Measurements from ENCODE around the gene CHST6.
"Not testable (repeated sequence)": the region's sequence is repeated elsewhere in the genome, so short reads cannot be mapped to it uniquely, and the experiment has no call there.

The CHST6 gene

DNA sequence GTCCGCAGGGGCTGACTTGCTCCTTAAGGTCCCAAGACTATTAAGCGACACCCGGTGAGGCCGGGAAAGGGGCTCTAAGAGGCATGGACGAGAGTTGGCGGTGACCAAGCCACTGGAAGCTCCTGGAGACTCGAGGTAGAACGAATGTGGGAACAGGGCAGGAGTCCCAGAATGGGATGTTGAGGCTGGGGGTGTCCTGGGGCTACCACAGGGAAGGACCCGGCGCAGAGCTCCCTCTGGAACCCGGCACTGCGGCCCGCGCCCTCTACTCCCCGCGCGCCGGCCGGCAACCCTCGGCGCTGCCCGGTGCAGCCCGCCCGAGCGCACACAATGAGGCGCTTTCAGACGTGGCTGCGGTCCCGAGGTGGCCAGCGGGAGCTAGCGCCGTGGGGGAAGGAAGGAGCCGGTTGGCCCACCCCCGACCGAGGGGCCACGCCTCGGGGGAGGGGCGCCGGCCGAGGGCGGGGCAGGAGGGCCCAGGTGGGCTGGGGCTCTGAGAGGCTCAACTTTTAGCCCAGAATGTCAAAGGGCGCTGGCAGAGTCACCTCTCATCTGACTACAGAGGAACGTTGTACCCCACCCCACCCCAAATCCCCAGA is at the start of gene CHST6:
TSS of gene CHST6 (minus strand) at position 366 of the 599 bp plus-strand sequence. CDS start 15,613 bp downstream, outside the sequence.
- FAIRE-seq = no peak

DNA sequence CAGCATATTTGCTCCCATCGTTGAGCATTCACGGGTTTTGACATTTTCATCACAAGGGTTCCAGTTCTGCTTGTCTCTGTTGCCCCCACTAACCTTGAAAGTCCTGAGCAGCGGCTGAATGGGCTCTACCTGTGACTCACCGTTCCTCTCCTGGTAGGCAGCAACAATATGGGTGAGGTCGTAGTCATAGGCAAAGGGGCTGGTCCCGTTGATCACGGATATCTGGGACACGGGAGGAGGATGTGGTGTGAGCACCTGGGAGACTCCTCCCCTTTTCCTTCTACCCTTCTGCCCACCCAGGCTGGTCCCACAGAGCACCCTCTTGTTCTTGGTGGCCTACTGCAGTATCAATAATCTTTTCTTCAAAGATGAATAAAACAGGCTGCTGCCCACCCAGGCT is 47.2 kb upstream of the CHST6 start:
- not testable (repeated sequence) for FAIRE-seq

DNA sequence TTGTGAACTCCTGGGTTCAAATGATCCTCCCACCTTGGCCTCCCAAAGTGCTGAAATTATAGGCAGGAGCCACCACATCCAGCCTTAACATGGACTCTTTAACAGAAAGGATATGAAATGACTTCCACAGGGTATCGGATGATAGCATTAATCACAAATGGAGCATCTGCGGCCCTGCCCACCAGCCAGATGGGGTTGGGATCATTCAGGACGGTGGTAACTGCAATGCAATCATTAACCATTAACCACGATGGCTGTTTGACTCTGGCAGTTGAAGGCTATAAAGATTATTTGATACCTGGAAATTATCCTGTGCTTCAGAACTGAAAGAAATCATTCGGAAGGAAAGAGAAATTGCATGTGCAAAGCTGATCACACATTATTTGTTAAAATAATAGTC is 46.0 kb upstream of the CHST6 start:
- FAIRE-seq = no peak

DNA sequence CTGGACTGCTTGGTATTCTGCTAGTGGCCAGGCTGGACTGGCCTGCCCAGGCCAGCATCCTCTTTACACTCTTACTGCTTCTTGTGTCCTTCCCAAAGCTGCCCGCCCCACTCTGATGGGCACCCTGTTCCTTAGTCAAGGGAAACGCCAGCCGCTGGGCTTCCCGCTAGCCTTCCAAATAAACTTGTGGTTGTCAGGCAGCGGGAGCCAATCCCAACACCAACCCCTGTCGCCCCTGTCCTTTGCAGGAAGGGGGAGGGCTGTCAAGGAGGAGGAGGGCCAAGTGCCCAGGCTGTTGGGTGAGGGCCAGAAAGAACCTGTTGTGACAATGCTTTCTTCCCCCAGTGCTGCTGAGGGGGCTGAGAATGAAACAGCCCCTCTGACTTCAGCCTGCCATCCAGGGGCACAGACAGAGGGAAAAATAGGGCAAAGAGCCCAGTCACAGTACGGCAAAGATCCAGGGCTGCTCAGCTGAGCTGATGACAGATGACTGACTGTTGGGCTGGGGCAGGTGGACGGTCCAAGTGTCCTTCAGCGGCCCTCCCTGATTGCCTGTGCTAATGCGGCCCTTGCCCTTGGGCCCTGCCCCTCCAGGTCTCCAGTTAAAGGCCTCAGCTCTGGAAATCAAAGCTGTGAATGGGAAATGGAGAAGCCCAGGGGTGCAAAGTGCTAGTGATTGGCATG is 43.8 kb upstream of the CHST6 start:
- FAIRE-seq = not testable (repeated sequence)

DNA sequence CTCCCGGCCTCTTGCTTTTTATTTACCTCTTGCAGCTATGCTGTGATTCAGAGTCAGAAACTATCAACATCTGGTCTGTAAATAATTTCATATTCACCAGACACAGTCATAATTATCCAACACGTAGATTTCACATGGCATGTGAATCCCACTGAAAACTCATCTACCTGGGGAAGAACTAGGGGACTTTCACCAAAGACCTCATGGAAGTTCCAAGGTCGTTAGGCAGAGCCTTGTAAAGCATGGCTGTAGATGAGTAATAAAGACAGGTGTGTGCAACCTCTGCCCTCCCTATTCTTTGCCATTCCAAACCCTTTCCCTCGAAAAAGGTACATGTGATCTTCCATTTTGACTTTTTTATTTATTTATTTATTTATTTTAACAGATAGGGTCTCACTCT is 42.5 kb upstream of the CHST6 start:
- FAIRE-seq = no peak

DNA sequence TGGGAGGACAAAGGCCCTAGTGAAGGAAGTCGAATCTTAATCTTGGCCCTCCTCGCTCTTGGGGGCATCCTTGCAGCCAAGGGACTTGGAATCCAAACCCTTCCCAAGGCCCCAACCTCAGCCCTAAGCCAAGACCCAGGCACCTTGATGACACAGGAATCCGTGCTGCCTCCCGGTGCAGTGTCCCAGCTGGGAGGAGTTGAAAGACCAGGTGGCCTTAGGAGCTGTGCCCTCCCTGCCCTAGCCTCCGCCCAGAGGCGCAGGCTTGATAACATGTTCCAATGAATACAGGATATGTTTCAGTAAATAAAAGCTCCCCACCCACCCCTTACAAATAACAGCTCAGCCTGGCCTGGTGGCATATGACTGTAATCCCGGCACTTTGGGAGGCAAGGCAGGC is 40.7 kb upstream of the CHST6 start, which contains the start of gene CHST5:
TSS of gene CHST5 (minus strand) at position 208 of the 400 bp plus-strand sequence. CDS start 5,724 bp downstream, outside the sequence.
- no peak for FAIRE-seq

DNA sequence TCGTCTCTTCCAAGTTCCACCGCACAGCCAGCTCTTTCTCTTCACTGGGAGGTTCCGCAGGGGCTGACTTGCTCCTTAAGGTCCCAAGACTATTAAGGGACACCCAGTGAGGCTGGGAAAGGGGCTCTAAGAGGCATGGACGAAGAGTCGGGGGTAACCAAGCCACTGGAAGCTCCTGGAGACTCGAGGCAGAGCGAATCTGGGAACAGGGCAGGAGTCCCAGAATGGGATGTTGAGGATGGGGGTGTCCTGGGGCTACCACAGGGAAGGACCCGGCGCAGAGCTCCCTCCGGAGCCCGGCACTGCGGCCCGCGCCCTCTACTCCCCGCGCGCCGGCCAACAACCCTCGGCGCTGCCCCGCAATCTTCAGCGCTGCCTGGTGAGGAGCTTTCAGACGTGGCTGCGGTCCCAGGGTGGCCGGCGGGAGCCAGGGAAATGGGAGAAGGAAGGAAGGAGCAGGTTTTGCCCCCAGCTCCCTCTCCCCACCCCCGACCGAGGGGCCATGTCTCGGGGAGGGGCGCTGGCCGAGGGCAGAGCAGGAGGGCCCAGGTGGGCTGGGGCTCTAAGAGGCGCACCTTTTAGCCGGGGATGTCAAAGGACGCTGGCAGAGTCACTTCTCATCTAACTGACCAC is 40.1 kb upstream of the CHST6 start:
- FAIRE-seq = no peak

DNA sequence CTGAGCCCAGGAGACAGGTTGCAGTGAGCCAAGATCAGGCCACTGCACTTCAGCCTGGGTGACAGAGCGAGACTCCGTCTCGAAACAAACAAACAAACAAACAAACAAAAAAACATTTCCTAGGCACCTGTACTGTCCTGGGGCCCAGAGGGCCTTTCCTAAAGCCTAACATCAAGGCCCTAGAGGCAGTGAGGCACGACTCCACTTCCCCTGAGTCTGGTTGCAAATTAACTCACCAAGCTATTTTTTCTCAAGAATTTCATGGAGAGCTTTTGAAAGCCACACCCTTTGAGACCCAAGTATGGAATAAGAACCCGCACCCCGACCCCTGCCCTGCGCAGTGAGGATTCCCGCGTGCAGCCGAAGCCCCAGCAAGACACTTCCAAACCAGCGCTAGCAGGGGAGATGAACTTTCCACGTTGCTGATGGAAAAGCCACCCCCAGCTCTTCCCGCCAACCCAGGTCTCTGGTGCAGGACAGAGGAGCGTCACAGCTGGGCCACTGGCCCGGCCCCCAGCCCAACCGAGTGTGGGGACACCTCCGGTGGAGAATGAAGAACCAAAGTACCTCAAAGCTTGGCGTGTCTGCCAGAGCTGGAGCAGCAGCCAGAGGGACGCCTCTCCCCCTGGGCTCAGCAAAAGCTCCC is 39.4 kb upstream of the CHST6 start:
- no peak for FAIRE-seq

DNA sequence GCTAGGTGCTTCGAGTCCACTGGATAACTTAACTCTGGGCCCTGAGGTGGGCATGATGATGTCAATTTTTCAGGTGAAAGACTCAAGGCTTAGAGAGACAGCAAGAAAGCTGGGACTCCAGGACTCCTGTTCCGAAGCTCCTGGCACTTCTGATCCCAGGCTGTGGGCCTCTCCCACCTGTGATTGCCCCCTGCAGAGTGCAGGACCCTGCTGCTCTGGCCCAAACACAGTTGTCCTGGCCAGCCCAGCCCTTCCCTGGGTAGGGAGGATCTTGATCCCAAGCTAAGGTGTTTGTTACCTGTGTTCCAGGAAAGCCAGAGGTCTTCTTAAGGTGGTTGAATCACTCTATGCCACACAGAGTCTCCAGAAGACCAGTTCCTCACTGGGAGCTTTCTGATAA is 37.5 kb upstream of the CHST6 start:
- no peak for FAIRE-seq

DNA sequence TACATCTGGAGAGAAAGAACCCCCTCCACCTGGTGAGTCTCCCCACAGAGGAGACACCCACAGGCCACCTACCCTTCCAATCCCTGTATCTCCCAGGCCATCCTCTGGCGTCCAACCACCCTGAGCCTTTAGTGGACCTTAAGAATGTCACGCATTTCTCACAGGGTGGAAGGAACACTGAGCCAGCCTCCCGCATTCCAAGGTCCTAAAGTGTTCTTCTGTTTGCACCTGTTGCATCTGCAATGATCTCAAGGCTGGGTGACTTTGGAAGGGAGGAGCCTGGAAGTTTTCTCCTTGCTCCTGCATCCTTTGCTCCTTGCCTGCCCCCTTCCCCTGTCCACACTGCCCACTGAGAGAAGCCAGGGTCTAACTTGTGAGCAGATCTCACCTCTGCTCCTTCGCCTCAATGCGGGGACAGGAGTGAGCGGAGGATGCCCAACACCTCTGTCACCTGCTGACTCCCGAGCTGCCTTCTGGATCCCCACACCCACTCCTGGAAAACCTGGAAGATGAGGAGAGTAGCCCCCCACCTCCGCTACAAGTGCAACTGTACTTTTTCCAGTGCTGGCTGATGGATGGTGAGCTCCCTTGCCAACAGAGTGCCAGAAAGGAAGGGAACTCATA is 37.0 kb upstream of the CHST6 start:
- FAIRE-seq = no peak

DNA sequence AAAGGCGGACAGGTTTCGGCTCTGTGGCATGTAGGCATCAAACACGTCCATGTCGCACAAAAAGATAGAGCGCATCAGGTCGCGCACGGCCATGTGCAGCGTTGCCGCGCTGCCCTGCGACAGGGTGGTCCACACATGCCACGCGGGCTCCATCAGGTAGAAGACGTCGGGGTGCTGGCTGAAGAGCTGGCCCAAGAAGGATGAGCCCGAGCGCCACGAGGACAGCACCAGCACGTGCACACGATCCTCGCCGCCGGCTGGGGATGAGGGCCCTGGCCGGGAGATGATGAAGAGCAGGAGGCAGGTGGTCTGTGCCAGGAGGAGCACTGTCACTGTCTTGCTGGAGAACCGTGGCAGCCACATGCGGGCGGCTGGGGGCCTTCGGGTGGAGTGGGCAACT is 34.7 kb upstream of the CHST6 start:
- FAIRE-seq = no peak

DNA sequence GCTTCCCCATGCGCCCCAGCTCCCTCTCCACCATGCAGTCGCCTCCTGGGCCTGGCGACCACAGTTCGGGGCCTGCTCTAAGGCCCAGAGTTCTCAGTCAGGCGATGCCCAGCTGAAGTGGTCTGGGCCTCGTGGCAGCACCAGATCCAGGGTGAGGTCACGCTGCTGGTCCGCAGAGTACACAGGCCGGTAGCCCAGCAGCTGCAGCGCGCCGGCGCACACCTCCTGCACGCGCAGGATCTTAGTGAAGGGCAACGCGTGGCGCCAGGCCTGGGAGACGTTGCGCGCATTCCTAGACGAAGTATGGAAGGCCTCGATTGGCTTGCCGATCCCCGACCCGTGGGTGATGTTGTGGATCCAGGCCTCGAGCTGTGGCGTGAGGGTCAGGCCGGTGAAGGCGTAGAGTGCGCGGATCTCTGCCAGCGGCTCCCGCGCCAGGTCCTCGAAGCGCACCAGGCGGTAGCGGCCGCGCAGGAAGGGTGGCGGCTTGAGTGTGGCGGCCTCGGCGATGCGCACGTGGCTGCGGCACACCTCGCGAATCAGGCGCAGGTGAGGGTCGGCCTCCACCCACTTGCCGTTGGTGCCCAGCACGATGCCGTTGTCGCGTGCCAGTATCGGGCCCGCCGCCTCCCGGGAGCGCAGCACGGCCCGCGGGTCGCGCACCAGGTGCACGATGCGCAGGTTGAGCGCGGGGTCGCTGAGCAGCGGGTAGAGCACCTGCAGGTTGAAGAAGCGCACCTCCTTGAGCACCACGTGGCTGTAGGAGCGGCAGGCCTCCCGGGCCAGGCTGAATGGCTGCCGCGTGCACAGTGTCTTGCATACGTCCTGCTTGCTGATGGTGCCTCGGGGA is 34.0 kb upstream of the CHST6 start:
- FAIRE-seq = no peak

DNA sequence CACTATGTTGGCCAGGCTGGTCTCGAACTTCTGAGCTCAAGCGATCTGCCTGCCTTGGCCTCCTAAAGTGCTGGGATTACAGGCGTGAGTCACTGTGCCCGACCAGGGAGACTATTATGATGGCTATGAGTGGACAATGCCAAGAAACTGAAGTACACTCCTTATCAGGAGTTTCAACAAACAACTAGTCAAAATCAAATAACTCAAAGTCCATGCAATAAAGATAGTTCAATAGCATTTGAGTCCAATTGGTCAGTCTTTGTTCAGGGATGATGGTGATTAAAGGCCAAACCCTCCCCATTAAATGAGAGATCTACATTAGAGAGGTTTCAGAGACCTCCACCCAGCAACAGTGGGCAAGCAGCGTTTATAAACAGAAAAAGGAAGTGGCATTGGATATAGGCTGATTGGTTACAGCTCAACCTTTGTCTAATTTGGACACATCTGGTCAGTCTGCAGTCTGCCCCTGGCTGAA is 32.6 kb upstream of the CHST6 start:
- FAIRE-seq = no peak

DNA sequence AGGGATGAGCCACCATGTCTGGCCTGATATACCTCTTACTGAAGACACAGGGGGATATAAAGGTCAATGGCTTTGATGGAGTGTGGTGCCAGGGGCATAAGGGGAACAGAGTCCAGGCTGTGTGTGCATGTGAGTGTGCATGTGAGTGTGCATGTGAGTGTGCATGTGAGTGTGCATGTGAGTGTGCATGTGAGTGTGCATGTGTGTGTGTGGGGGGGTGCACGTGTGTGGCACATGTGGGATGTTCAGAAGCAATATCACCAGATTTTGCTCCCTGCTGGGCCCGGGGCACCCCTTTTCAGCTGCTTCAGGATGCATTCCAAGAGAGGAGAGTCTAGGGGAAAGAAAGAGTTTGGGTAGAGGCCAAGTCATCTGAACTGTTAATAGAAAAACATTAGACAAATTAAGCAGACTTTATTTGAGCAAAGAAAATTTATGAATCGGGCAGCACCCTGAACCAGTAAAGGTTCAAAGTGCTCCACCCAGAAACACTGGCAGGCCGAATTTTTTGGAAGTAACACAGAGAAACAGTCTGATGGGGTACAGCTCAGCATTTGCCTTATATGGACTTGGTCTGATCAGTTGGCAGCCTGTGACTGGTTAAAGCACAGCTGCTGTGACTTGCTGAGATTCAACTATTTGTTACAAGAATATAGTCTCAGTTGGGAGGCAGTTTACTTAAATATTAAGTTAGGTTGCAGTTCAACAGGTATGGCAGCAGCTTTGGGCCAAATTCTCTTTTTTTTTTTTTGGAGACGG is 31.0 kb upstream of the CHST6 start:
- FAIRE-seq = no peak

DNA sequence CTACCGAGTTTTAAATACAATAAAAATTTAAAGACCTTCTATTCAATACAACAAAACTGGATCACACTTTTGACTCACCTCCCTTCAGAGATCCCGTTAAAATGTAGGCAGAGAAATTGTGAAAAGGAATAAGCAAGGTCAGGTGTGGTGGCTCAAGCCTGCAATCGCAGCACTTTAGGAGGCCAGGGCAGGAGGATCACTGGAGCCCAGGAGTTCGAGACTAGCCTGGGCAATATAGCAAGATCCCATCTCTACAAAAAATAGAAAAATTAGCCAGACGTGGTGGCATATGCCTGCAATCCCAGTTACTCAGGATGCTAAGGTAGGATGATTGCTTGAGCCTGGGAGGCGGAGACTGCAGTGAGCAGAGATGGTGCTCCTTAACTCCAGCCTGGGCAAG is 23.9 kb upstream of the CHST6 start:
- no peak for FAIRE-seq

DNA sequence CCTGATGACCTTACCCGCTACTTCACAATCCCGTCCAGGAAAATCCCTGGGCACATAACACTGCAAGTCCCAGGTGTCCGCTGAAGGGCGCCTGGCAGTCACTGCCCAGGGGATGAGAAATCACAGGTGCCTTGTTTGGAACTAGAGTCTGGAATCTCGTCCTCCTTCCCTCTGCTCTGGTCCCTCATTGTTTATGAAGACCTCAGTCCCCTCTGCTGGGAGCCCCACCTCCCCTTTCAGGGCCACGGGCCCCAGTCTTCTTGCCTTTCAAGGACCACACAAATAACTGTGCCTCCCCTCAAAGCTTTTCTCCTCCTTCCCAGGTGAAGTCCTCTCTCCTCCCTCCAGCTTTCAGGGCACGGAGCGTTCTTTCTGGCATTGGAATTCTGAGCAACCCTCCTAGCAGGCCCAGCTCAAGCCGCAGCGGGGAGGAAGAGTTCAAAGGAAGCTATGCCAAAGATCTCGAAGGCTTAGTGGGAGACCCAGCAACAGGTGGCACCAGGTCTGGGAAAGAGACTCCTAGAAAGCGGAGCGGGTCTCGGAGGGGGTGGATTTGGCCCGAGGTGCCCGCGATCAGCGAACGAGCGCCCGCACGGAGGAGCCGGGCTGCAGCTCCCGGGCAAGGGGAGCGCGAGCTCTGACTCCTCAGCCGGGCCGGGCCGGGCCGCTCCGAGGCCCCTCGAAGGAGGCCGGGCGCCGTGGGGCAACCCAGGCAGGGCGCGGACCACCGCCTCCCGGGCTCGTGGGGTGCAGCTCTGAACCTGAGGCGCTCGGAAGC is 21.1 kb upstream of the CHST6 start:
- FAIRE-seq = not testable (repeated sequence)

DNA sequence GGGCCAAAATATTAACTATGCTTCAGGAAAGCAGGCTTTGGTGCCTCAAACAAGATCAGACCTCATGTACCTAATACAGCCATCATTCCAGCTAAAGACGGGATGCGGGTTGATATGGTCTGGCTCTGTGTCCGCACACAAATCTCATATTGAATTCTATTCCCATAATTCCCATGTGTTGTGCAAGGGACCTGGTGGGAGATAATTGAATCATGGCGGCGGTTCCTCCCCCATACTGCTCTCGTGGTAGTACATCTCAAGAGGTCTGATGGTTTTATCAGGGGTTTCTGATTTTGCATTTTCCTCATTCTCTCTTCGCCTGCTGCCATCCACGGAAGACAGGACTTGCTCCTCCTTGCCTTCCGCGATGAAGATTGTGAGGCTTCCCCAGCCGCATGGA is 19.1 kb upstream of the CHST6 start:
- no peak for FAIRE-seq

DNA sequence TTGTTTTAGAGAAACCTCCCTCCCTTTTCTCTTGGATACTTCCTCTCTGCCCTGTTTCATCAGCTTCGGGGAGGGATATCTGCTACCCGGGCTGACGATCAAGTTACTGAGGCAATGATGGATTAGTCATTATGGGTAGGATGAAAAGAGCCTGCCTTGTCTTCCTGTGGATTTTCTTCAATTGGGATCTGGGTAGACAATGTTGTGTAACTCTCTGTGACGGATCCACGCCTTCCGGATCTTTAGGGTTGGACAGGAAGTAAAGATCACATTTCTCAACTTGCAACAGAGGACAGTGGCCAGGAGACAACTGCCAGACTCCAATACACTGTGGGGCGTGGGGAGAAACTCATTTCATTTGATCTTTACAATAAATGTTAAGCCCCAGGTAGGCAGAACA is 11.3 kb upstream of the CHST6 start:
- FAIRE-seq = no peak

DNA sequence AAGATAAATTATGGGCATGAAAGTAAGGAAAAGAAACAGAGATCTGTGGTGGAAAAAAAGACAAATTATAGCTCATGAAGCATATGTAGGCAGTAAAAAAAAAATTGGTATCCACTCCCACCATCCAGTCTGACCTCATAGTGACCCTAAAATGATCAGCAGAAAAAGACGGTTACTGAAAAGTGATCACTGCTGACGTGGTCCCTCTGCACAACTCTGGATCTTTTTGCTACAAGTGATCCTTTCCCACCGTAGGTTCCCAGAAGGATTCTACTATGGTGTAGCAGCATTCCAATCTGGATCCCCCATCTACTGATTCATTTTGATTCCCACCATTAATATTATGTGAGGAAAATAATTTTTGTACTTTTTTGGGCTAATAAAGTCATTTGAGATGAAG is 10.9 kb upstream of the CHST6 start:
- no peak for FAIRE-seq

DNA sequence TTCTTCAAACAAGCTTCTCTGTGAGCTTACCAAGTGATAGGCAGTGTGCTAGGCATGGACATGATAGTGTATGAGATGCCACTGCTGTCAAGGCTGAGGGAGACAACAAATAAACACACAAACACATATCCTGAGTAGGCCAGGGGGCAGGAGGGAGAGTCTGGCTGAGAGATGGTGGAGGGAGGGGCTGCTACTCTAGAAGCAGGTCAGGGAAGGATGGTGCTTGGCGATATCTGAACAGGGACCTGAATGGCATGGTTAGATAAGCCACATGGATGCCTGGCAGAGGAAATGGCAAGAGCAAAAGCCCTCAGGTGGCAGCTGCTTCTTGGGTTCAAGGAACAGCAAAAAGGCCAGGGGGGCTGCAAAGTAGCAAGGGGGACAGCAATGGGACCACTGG is 8.6 kb upstream of the CHST6 start:
- no peak for FAIRE-seq

All from G401.6 (cell line).